SK-N-SH (cell line): ENCODE results near the gene RGS17. TPM values are rescaled to one million over a fixed set of nuclear protein-coding genes. Genes with fewer than 3 reads are reported as not detected.

ENCODE experiments used
- CTCF ChIA-PET: fragments of 300-600, 350-600 bp; formaldehyde crosslinking; extraction: SDS; loops from one replicate; lab custom pipeline; 2021; lab: Yijun Ruan, JAX
- POLR2A ChIA-PET: fragments of 350-600 bp; sonication (Branson Sonifier 250); formaldehyde crosslinking; extraction: SDS; loops from one replicate; lab custom pipeline; 2020; ENCODE audit warnings: antibody characterized with exemption, inconsistent platforms; lab: Yijun Ruan, JAX
- DNase-seq: peaks from one replicate; pipeline ENCODE4 v3.0.0; 2012
- H2AFZ ChIP-seq: fragments of 200-600 bp; sonication (generic); 2 replicates; pipeline ENCODE4 v1.8.1; 2016; ENCODE audit warnings: antibody characterized with exemption, mild to moderate bottlenecking, low read depth
- H3F3A ChIP-seq: fragments of 200-600 bp; sonication (generic); replicated peaks from 2 replicates; pipeline ENCODE3; 2016; ENCODE audit warnings: antibody characterized with exemption, mild to moderate bottlenecking; ENCODE audit not compliant: insufficient read depth
- H3K27ac ChIP-seq, 2 experiments: fragments of 200-500 bp in 1 of 2; fragments of 200-600 bp in 1 of 2; sonication (Bioruptor generic) in 1 of 2; sonication (generic), shearing (Covaris generic) in 1 of 2; 2 replicates each; pipeline versions ENCODE4 v1.5.1 to v1.6.1; 2014 to 2016; ENCODE audit warnings: low read depth in 2 of 2, inconsistent platforms in 1 of 2, low read length in 1 of 2, mild to moderate bottlenecking in 1 of 2, mixed read lengths in 1 of 2
- H3K27me3 ChIP-seq: fragments of 200-600 bp; sonication (generic), shearing (Covaris generic); 2 replicates; pipeline ENCODE4 v1.6.1; 2016; ENCODE audit warnings: mixed run types; ENCODE audit not compliant: insufficient read depth
- H3K36me3 ChIP-seq, 2 experiments: fragments of 200-500 bp in 1 of 2; fragments of 200-600 bp in 1 of 2; sonication (Bioruptor generic) in 1 of 2; sonication (generic) in 1 of 2; replicated peaks in 1 of 2; 2 replicates each; pipeline versions ENCODE3 to v1.5.1; 2014 to 2016; ENCODE audit warnings: low read length in 1 of 2, mild to moderate bottlenecking in 1 of 2; ENCODE audit not compliant: insufficient read depth in 2 of 2, control insufficient read depth in 1 of 2
- H3K4me1 ChIP-seq, 2 experiments: fragments of 200-500 bp in 1 of 2; fragments of 200-600 bp in 1 of 2; sonication (Bioruptor generic) in 1 of 2; sonication (generic), shearing (Covaris generic) in 1 of 2; 2 replicates each; pipeline versions ENCODE4 v1.5.1 to v1.6.1; 2014 to 2016; ENCODE audit warnings: low read depth in 1 of 2, low read length in 1 of 2, mixed run types in 1 of 2; ENCODE audit not compliant: insufficient read depth in 2 of 2, control insufficient read depth in 1 of 2
- H3K4me2 ChIP-seq: fragments of 200-600 bp; sonication (generic), shearing (Covaris generic); 2 replicates; pipeline ENCODE4 v1.6.1; 2017; ENCODE audit warnings: mixed run types
- H3K4me3 ChIP-seq, 2 experiments: fragments of 200-500 bp in 1 of 2; fragments of 200-600 bp in 1 of 2; sonication (Bioruptor generic) in 1 of 2; sonication (generic), shearing (Covaris generic) in 1 of 2; 2 replicates each; pipeline versions ENCODE4 v1.5.1 to v1.8.1; 2014 to 2016; ENCODE audit warnings: low read depth in 2 of 2, inconsistent platforms in 1 of 2, low read length in 1 of 2, mild to moderate bottlenecking in 1 of 2, mixed read lengths in 1 of 2, moderate library complexity in 1 of 2
- H3K79me2 ChIP-seq: fragments of 200-600 bp; sonication (generic); 2 replicates; pipeline ENCODE4 v1.8.1; 2017; ENCODE audit warnings: mild to moderate bottlenecking; ENCODE audit not compliant: insufficient read depth
- H3K9ac ChIP-seq: fragments of 200-600 bp; sonication (generic); 2 replicates; pipeline ENCODE4 v1.6.1; 2017; ENCODE audit warnings: mixed run types
- H3K9me2 ChIP-seq: fragments of 200-600 bp; sonication (generic); 2 replicates; pipeline ENCODE4 v1.6.1; 2017; ENCODE audit warnings: mixed run types
- H3K9me3 ChIP-seq: fragments of 200-600 bp; sonication (generic); 2 replicates; pipeline ENCODE4 v1.6.1; 2017; ENCODE audit warnings: mixed run types, mild to moderate bottlenecking, moderate library complexity
- H4K20me1 ChIP-seq: fragments of 200-600 bp; sonication (generic); 2 replicates; pipeline ENCODE4 v1.6.1; 2017; ENCODE audit warnings: mild to moderate bottlenecking, mixed run types; ENCODE audit not compliant: insufficient read depth
- CHD2 ChIP-seq: fragments of 150-350 bp; IDR thresholded peaks from 2 replicates; pipeline ENCODE4 v1.6.1; 2018; ENCODE audit warnings: low read length; ENCODE audit not compliant: partially characterized antibody
- EP300 ChIP-seq, 2 experiments: IDR thresholded peaks; 2 replicates each; pipeline versions ENCODE4 v1.4.0 to v1.6.1; 2012; ENCODE audit warnings: borderline replicate concordance in 1 of 2, low read depth in 1 of 2, low read length in 1 of 2
- EZH2phosphoT487 ChIP-seq: fragments of 200-600 bp; sonication (generic); IDR thresholded peaks from 2 replicates; pipeline ENCODE4 v1.6.1; 2017; ENCODE audit warnings: low read depth, mixed run types, mild to moderate bottlenecking, antibody characterized with exemption, moderate library complexity, borderline replicate concordance
- FOSL2 ChIP-seq: IDR thresholded peaks from 2 replicates; pipeline ENCODE4 v1.4.0; 2012; ENCODE audit warnings: low read depth, mild to moderate bottlenecking, moderate library complexity, borderline replicate concordance
- GABPA ChIP-seq: IDR thresholded peaks from 2 replicates; pipeline ENCODE4 v1.4.0; 2012; ENCODE audit warnings: low read depth, mild to moderate bottlenecking
- GATA2 ChIP-seq: sonication (generic); formaldehyde crosslinking; IDR thresholded peaks from 2 replicates; pipeline ENCODE4 v1.5.0; 2020; ENCODE audit warnings: mild to moderate bottlenecking, missing genetic modification reagents
- JUND ChIP-seq: IDR thresholded peaks from 2 replicates; pipeline ENCODE4 v1.4.0; 2012
- MEF2A ChIP-seq: IDR thresholded peaks from 2 replicates; pipeline ENCODE4 v1.4.0; 2012; ENCODE audit warnings: low read depth, borderline replicate concordance
- NFIC ChIP-seq: IDR thresholded peaks from 2 replicates; pipeline ENCODE4 v1.4.0; 2012; ENCODE audit warnings: borderline replicate concordance
- NRF1 ChIP-seq: IDR thresholded peaks from 2 replicates; pipeline ENCODE4 v1.6.1; 2012; ENCODE audit warnings: low read depth, mild to moderate bottlenecking, low read length
- RCOR1 ChIP-seq: fragments of 150-350 bp; IDR thresholded peaks from 2 replicates; pipeline ENCODE4 v1.6.1; 2017; ENCODE audit warnings: antibody characterized with exemption, low read length
- REST ChIP-seq: IDR thresholded peaks from 2 replicates; pipeline ENCODE4 v1.6.1; 2012; ENCODE audit warnings: mild to moderate bottlenecking, low read depth, low read length, moderate library complexity
- RXRA ChIP-seq: IDR thresholded peaks from 2 replicates; pipeline ENCODE4 v1.4.0; 2012; ENCODE audit warnings: low read depth, mild to moderate bottlenecking, borderline replicate concordance
- SMC3 ChIP-seq: IDR thresholded peaks from 2 replicates; pipeline ENCODE4 v1.6.1; 2012; ENCODE audit warnings: low read depth, low read length, improper control_type of control experiment
- TCF12 ChIP-seq: IDR thresholded peaks from 2 replicates; pipeline ENCODE4 v1.4.0; 2012
- WGBS: methylation state at CpG from one replicate; pipeline ENCODE4 v1.1.6; 2017; ENCODE audit warnings: low lambda C conversion rate; 5-methylcytosine and 5-hydroxymethylcytosine counted together
- polyA plus RNA-seq, 3 experiments: library from polyadenylated mRNA; depleted of rRNA; stranded (reverse); fragments of >200 nt; gene quantifications; 2 replicates each; pipeline ENCODE4 v1.2.3, GENCODE V29; 2012
- TF ChIP-seq, protein P1 (sequence below): IDR thresholded peaks from 2 replicates; pipeline ENCODE4 v1.4.0; 2012; ENCODE audit warnings: low read depth, borderline replicate concordance
- TF ChIP-seq, protein P2 (sequence below): IDR thresholded peaks from 2 replicates; pipeline ENCODE4 v1.4.0; 2012; ENCODE audit warnings: low read depth

Gene RGS17
- polyA plus RNA-seq, 1 of the 3 experiments (the other 2 are of a cell fraction), result 1.4 TPM

DNA sequence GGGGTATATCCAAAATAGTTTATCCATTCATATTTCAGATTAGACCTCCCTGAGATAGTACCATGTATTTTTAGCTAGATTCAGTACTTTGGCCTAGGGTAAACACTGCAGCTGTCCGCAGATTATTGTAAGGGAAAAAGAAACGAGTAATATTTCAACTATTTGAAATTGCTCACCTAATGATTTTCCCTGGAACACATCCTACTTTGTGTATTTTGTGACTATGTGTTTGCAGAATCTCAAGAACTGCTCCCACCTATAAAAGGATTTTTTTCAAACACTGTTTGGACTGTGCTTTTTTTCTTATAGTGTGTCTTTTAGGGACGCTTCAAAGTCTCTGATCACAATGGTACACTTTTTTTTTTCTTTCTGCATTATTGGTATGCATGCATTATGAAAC lies 42.3 kb downstream of the RGS17 start:
- ChIA-PET POLR2A (no interaction called here), CTCF (no interaction called here)
- H3K79me2 ChIP-seq, result 0 out of 2 replicates have a peak, but pooled peaks cover 4% of the 10 kb centered on the region
- no peak for DNase-seq
- no peaks in the 10 kb centered on the region for H3K9me3 ChIP-seq
- no peaks in the 10 kb centered on the region for H3K36me3 ChIP-seq
- no peaks in the 10 kb centered on the region for H3K27me3 ChIP-seq
- no peak overlapping the region; a peak in 1 of 4 replicates for H3K27ac ChIP-seq
- H2AFZ ChIP-seq, result no peak overlapping the region
- H3F3A ChIP-seq, result peaks cover 42% of the 10 kb centered on the region
- peaks cover 5 to 9% of the 10 kb centered on the region in 2 experiments; a peak in 2 of 4 replicates for H3K4me1 ChIP-seq
- H3K4me2 ChIP-seq, result no peak overlapping the region
- H3K9ac ChIP-seq, result no peak overlapping the region
- no peaks in the 10 kb centered on the region for H4K20me1 ChIP-seq
- no peak overlapping the region for H3K4me3 ChIP-seq
- no peaks in the 10 kb centered on the region for H3K9me2 ChIP-seq
- TF ChIP-seq FOSL2, result no peak
- WGBS, result 73% methylated on average over 3 of the region's 3 CpGs

DNA sequence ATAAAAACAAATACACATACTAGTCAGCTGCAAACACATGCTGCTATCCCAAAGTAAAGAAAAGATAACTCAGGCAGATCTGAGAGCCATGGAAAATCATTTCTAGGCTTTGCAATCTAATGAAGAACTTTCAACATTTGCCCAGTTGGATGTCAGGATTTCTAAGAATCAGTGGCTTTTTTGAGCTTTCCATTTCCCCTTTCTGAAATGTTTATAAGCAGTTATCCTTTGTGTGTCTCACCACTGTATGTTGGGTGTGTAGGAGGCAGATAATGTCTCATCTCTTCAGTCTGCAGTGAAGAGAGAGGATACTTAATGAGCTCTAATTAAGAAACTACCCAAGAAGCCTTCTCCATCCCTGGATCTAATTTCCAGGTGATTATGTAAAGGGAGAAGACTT lies 43.6 kb downstream of the RGS17 start:
- H3K36me3 ChIP-seq, result no peaks in the 10 kb centered on the region
- peaks cover 4 to 9% of the 10 kb centered on the region in 2 experiments; a peak in 2 of 4 replicates for H3K4me1 ChIP-seq
- H4K20me1 ChIP-seq, result no peaks in the 10 kb centered on the region
- H3K4me2 ChIP-seq, result no peak overlapping the region
- no peak for TF ChIP-seq EP300 (IDR thresholded peaks at IDR 0.05; ENCODE audit: borderline replicate concordance in 1 of 2, low read depth in 1 of 2, low read length in 1 of 2)
- TF ChIP-seq NFIC, result no peak
- no peak for TF ChIP-seq SMC3
- no peak for TF ChIP-seq JUND
- no peak for TF ChIP-seq MEF2A
- TF ChIP-seq, protein P1, sequence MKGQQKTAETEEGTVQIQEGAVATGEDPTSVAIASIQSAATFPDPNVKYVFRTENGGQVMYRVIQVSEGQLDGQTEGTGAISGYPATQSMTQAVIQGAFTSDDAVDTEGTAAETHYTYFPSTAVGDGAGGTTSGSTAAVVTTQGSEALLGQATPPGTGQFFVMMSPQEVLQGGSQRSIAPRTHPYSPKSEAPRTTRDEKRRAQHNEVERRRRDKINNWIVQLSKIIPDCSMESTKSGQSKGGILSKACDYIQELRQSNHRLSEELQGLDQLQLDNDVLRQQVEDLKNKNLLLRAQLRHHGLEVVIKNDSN, result no peak
- TF ChIP-seq GABPA, result no peak
- TF ChIP-seq GATA2, result no peak
- no peak for TF ChIP-seq TCF12
- TF ChIP-seq RCOR1, result no peak
- TF ChIP-seq NRF1, result no peak
- no peak overlapping the region for H3K27ac ChIP-seq
- no peak overlapping the region for H3K9ac ChIP-seq
- H3K27me3 ChIP-seq, result no peaks in the 10 kb centered on the region
- DNase-seq, result no peak
- 0 out of 2 replicates have a peak, but pooled peaks cover 4% of the 10 kb centered on the region for H3K79me2 ChIP-seq
- ChIA-PET CTCF (no interaction called here), POLR2A (no interaction called here)
- no peak overlapping the region for H3K4me3 ChIP-seq
- no peaks in the 10 kb centered on the region for H3K9me2 ChIP-seq
- no peak overlapping the region for H2AFZ ChIP-seq
- H3K9me3 ChIP-seq, result peaks cover 2% of the 10 kb centered on the region; the same call in 1 of the 2 replicates
- H3F3A ChIP-seq, result peaks cover 31% of the 10 kb centered on the region

- no peak for DNase-seq
- H4K20me1 ChIP-seq, result no peaks in the 10 kb centered on the region
- CTCF ChIA-PET, result no interaction called here
- TF ChIP-seq, protein P1, result no peak
- no peak for TF ChIP-seq TCF12
- no peak for TF ChIP-seq CHD2
- no peak for TF ChIP-seq REST
- TF ChIP-seq RXRA, result no peak
- TF ChIP-seq, protein P2, sequence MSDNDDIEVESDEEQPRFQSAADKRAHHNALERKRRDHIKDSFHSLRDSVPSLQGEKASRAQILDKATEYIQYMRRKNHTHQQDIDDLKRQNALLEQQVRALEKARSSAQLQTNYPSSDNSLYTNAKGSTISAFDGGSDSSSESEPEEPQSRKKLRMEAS, result no peak
- no peak for TF ChIP-seq EZH2phosphoT487
Measured at GRCh38 chr6:153086225-153086990, 44.7 kb downstream of the RGS17 start.

More at GRCh38 chr6:153086225-153086990, 44.7 kb downstream of the RGS17 start:
- Histone ChIP-seq H3F3A (peaks cover 25% of the 10 kb centered on the region), H3K27ac (no peak overlapping the region; a peak in 1 of 4 replicates), H3K79me2 (0 out of 2 replicates have a peak, but pooled peaks cover 4% of the 10 kb centered on the region), H3K9me2 (no peaks in the 10 kb centered on the region), H3K36me3 (no peaks in the 10 kb centered on the region), H3K4me2 (no peak overlapping the region), H2AFZ (no peak overlapping the region), H3K4me3 (no peak overlapping the region), H3K9ac (no peak overlapping the region), H3K9me3 (peaks cover 11% of the 10 kb centered on the region; the same call in 1 of the 2 replicates), H3K27me3 (no peaks in the 10 kb centered on the region), H3K4me1 (peaks cover 0 to 9% of the 10 kb centered on the region in 2 experiments; a peak in 2 of 4 replicates)
- WGBS, result 90% methylated on average over 5 of the region's 5 CpGs
- POLR2A ChIA-PET, result no interaction called here
